ENCODE results near the gene RBM20.

DNA sequence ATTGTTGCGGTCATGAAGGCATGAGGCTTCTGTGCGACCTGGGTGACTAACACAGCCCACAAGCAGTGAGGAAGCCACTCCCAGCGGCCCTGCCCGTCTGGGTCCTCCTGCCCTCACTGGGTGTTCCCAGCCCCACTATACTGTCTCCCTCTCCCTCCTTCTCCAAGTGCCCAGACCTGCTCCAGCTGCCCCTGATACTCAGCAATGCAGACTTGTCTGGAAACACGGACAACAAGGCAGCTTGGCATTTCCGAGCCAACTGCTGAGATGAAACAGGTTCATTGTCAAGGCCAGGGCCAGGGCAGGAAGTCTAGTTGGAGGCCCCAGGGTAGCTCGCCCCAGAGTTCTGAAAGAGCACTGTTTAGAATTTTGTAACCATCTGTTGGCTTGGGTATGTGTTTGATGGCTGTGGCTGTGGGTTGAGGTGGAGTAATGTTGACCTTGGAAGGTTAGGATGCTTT is 95.7 kb downstream of the RBM20 start:
- TF ChIP-seq EZH2 (IDR thresholded peaks at IDR 0.05; ENCODE audit: low read depth, unreplicated experiment): no peak
- TF ChIP-seq, protein P1, sequence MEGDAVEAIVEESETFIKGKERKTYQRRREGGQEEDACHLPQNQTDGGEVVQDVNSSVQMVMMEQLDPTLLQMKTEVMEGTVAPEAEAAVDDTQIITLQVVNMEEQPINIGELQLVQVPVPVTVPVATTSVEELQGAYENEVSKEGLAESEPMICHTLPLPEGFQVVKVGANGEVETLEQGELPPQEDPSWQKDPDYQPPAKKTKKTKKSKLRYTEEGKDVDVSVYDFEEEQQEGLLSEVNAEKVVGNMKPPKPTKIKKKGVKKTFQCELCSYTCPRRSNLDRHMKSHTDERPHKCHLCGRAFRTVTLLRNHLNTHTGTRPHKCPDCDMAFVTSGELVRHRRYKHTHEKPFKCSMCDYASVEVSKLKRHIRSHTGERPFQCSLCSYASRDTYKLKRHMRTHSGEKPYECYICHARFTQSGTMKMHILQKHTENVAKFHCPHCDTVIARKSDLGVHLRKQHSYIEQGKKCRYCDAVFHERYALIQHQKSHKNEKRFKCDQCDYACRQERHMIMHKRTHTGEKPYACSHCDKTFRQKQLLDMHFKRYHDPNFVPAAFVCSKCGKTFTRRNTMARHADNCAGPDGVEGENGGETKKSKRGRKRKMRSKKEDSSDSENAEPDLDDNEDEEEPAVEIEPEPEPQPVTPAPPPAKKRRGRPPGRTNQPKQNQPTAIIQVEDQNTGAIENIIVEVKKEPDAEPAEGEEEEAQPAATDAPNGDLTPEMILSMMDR (conservative IDR thresholded peaks at IDR 0.05; ENCODE audit: low read depth in 2 of 2): no peak
- TF ChIP-seq POLR2AphosphoS5 (IDR thresholded peaks at IDR 0.05; ENCODE audit: low read depth): no peak
- no peak for TF ChIP-seq REST (IDR thresholded peaks at IDR 0.05; ENCODE audit: unreplicated experiment)

Measured in GM23338 (cell line).